ENCODE measurements around the gene OR56A5. TPM values are rescaled to one million over a fixed set of nuclear protein-coding genes. Genes with fewer than 3 reads are reported as not detected.

Gene OR56A5
- total and polyA plus RNA-seq, 2 of the 4 experiments (the other 2 are of a cell fraction), result not detected

DNA sequence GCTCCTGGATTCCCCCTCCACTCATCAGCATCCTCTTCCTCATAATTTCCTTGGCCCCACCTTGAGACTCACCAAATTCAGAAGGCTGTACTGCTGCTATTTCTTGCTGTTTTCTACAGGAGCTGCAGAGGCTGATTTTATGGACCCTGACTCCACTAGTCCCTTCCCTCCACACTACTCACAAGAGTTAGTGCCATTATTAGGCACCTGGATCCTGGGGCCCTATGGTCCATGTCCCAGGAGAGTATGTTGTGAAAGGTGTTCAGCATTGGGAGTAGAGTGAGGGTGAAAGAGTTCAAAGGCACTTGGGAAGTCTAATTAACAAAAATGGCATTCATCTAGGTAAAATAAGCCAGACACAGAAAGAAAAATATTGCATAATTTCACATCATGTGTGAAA is 38.6 kb upstream of the OR56A5 start, which contains the start of gene OR56A4:
Gene OR56A4, minus strand, starts transcription at position 101 of the 400 bp plus-strand sequence. CDS start 3,954 bp downstream, outside the sequence.
- Histone ChIP-seq H3K27me3 (ENCODE audit: control insufficient read depth, insufficient read depth, low read length) (no peaks in the 10 kb centered on the region), H3K4me2 (ENCODE audit: low read depth, low read length) (no peak within 1 kb of the TSS), H3K27ac (ENCODE audit: insufficient read depth, low read length) (no peak within 1 kb of the TSS), H4K8ac (ENCODE audit: low read depth in 2 of 2, low read length in 2 of 2) (no peak within 1 kb of the TSS), H2AK5ac (ENCODE audit: low read depth, low read length) (no peak within 1 kb of the TSS), H4K5ac (ENCODE audit: low read depth, low read length) (no peak within 1 kb of the TSS), H3K9me3 (ENCODE audit: control insufficient read depth, insufficient read depth, low read length) (no peaks in the 10 kb centered on the region), H3K9ac (ENCODE audit: low read depth, low read length) (no peak within 1 kb of the TSS), H3K4me3 (ENCODE audit: insufficient read depth, low read depth, low read length) (no peak within 1 kb of the TSS), H2AFZ (replicated peaks; ENCODE audit: low read length, poor library complexity) (no peak within 1 kb of the TSS), H3K56ac (ENCODE audit: extremely low read depth, insufficient read depth, low read length) (no peak within 1 kb of the TSS), H4K91ac (ENCODE audit: insufficient read depth, low read depth, low read length) (no peak within 1 kb of the TSS), H3K36me3 (ENCODE audit: control insufficient read depth, insufficient read depth, low read length) (no peaks in the 10 kb centered on the region), H3K9me1 (ENCODE audit: insufficient read depth, low read length) (no peaks in the 10 kb centered on the region), H2AK9ac (replicated peaks; ENCODE audit: low read depth, low read length, poor library complexity) (no peak within 1 kb of the TSS), H3K18ac (ENCODE audit: low read depth, low read length) (no peak within 1 kb of the TSS), H2BK120ac (ENCODE audit: low read depth, low read length) (no peak within 1 kb of the TSS), H3K79me1 (ENCODE audit: low read depth in 1 of 2, low read length in 2 of 2) (no peaks in the 10 kb centered on the region), H3K4me1 (ENCODE audit: control insufficient read depth, insufficient read depth, low read length) (no peaks in the 10 kb centered on the region), H3K14ac (replicated peaks; ENCODE audit: low read depth, low read length) (no peak within 1 kb of the TSS), H3K23ac (ENCODE audit: low read depth, low read length) (no peak within 1 kb of the TSS), H2BK15ac (ENCODE audit: low read depth, low read length) (no peak within 1 kb of the TSS), H2BK20ac (ENCODE audit: low read depth, low read length) (no peak within 1 kb of the TSS), H2BK5ac (ENCODE audit: low read depth, low read length, poor library complexity, severe bottlenecking) (no peak within 1 kb of the TSS), H4K20me1 (ENCODE audit: insufficient read depth, low read length) (no peaks in the 10 kb centered on the region), H3K4ac (ENCODE audit: low read depth, low read length) (no peak within 1 kb of the TSS)
- dilution Hi-C loops (cut with HindIII; ENCODE audit: low sequenced_read_pairs, unreplicated experiment) (no loop called here), intact Hi-C loops (cut with micrococcal nuclease) (no loop called here), in situ Hi-C loops (cut with MboI; ENCODE audit: low sequenced_read_pairs) (no loop called here)
- TF ChIP-seq BHLHE40 (IDR thresholded peaks at IDR 0.05; ENCODE audit: low read depth, low read length) (no peak), SMC3 (IDR thresholded peaks at IDR 0.05; ENCODE audit: low read depth, low read length) (no peak), RCOR1 (IDR thresholded peaks at IDR 0.05; ENCODE audit: insufficient replicate concordance, low read length) (no peak), MAZ (IDR thresholded peaks at IDR 0.05; ENCODE audit: borderline replicate concordance, low read depth, low read length) (no peak), NFE2L2 (IDR thresholded peaks at IDR 0.05; ENCODE audit: low read depth, low read length) (no peak), MXI1 (IDR thresholded peaks at IDR 0.05; ENCODE audit: borderline replicate concordance, low read depth, low read length) (no peak), POLR2A (IDR thresholded peaks at IDR 0.05; ENCODE audit: low read depth, low read length) (no peak), RFX5 (IDR thresholded peaks at IDR 0.05; ENCODE audit: low read depth, low read length) (no peak), CHD1 (IDR thresholded peaks at IDR 0.05; ENCODE audit: low read depth, low read length) (no peak), MAFK (IDR thresholded peaks at IDR 0.05; ENCODE audit: low read depth, low read length) (no peak)
- TF ChIP-seq, protein P1, sequence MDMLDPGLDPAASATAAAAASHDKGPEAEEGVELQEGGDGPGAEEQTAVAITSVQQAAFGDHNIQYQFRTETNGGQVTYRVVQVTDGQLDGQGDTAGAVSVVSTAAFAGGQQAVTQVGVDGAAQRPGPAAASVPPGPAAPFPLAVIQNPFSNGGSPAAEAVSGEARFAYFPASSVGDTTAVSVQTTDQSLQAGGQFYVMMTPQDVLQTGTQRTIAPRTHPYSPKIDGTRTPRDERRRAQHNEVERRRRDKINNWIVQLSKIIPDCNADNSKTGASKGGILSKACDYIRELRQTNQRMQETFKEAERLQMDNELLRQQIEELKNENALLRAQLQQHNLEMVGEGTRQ (IDR thresholded peaks at IDR 0.05; ENCODE audit: low read depth, low read length), result no peak
- DNase-seq (no peak), ATAC-seq (ENCODE audit: low read depth) (no peak)
- POLR2A ChIA-PET (ENCODE audit: unreplicated experiment), result no interaction called here
- CTCF ChIA-PET, result no interaction called here
- BruUV-seq (replicated peaks), result no TSS peak
